Osteoblast (primary cell): ENCODE data around the gene OCA2. TPM values are rescaled to one million over a fixed set of nuclear protein-coding genes. Genes with fewer than 3 reads are reported as not detected.

Experiments used
- DNase-seq: peaks from one replicate; pipeline ENCODE4 v3.0.0; 2011; ENCODE audit warnings: low spot score, mixed read lengths; ENCODE audit not compliant: insufficient read length; ENCODE audit errors: missing footprints
- H2AFZ ChIP-seq: 2 replicates; pipeline ENCODE4 v1.6.0; 2011; ENCODE audit warnings: mild to moderate bottlenecking, low read length
- H3K27ac ChIP-seq: 2 replicates; pipeline ENCODE4 v1.5.1; 2011; ENCODE audit warnings: mild to moderate bottlenecking, low read depth, low read length, moderate library complexity
- H3K27me3 ChIP-seq: 2 replicates; pipeline ENCODE4 v1.6.0; 2012; ENCODE audit warnings: mild to moderate bottlenecking, control low read depth, inconsistent platforms, low read length, moderate library complexity; ENCODE audit not compliant: insufficient read depth
- H3K36me3 ChIP-seq: 2 replicates; pipeline ENCODE4 v1.5.1; 2011; ENCODE audit warnings: mild to moderate bottlenecking, low read length, control low read depth, moderate library complexity; ENCODE audit not compliant: insufficient read depth
- H3K4me1 ChIP-seq: 2 replicates; pipeline ENCODE4 v1.5.1; 2011; ENCODE audit warnings: mild to moderate bottlenecking, low read length, control low read depth, moderate library complexity; ENCODE audit not compliant: insufficient read depth
- H3K4me2 ChIP-seq: 2 replicates; pipeline ENCODE4 v1.6.0; 2011; ENCODE audit warnings: mild to moderate bottlenecking, low read length; ENCODE audit not compliant: insufficient read depth
- H3K4me3 ChIP-seq: fragments of 200-600 bp; sonication (generic); 3 replicates; pipeline ENCODE4 v1.5.1; 2012; ENCODE audit warnings: mild to moderate bottlenecking, low read length, inconsistent platforms; ENCODE audit not compliant: insufficient read depth
- H3K79me2 ChIP-seq: 2 replicates; pipeline ENCODE4 v1.6.0; 2012; ENCODE audit warnings: mild to moderate bottlenecking, low read length, control low read depth, inconsistent platforms; ENCODE audit not compliant: insufficient read depth
- H3K9me3 ChIP-seq: 2 replicates; pipeline ENCODE4 v1.5.1; 2011; ENCODE audit warnings: low read depth, low read length, control low read depth
- H4K20me1 ChIP-seq: 2 replicates; pipeline ENCODE4 v1.6.0; 2012; ENCODE audit warnings: mild to moderate bottlenecking, low read length, control low read depth; ENCODE audit not compliant: insufficient read depth
- CTCF ChIP-seq: IDR thresholded peaks from 2 replicates; pipeline ENCODE4 v1.5.1; 2011; ENCODE audit warnings: mild to moderate bottlenecking, low read depth, low read length, moderate library complexity; ENCODE audit errors: extremely low read depth
- total RNA-seq: library from RNA; depleted of rRNA; stranded (reverse); fragments of >200 nt; gene quantifications from 2 replicates; pipeline ENCODE4 v1.2.3, GENCODE V29; 2012

The OCA2 gene
- total RNA-seq, 1 donor: not detected

GRCh38 chr15:27731776-27732175 lies 367.3 kb downstream of the OCA2 start:
- Histone ChIP-seq H2AFZ (no peak overlapping the region), H3K36me3 (no peaks in the 10 kb centered on the region), H3K4me2 (no peak overlapping the region), H3K4me1 (no peaks in the 10 kb centered on the region), H3K27me3 (no peaks in the 10 kb centered on the region), H3K79me2 (no peaks in the 10 kb centered on the region), H3K27ac (no peak overlapping the region), H3K4me3 (no peak overlapping the region), H4K20me1 (no peaks in the 10 kb centered on the region), H3K9me3 (peaks cover 8% of the 10 kb centered on the region)
- no peak for DNase-seq
- no peak for TF ChIP-seq CTCF

DNA sequence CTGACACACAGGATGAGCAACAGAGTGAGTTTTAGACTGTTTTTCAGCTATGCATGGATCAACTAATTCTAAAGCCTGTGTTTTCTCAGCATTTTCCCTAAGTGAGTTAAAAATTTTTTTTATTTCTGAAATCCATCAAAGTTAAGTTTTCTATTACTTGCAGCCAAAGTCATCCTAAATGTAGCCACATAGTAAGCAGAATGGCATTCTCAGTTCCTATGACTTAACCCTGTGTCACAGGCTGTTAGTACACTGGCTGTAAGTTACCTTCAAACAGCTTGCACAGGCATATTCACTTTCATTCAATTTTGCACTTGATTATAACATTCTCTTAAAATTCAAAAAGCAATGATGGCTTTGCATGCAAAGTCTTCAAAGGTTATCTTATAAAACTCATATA lies 368.2 kb downstream of the OCA2 start:
- Histone ChIP-seq H3K4me1 (no peaks in the 10 kb centered on the region), H3K9me3 (peaks cover 8% of the 10 kb centered on the region), H3K36me3 (no peaks in the 10 kb centered on the region), H3K27ac (no peak overlapping the region), H3K4me2 (no peak overlapping the region), H4K20me1 (no peaks in the 10 kb centered on the region), H3K27me3 (no peaks in the 10 kb centered on the region), H3K4me3 (no peak overlapping the region), H3K79me2 (no peaks in the 10 kb centered on the region), H2AFZ (no peak overlapping the region)
- no peak for TF ChIP-seq CTCF
- DNase-seq: no peak

- Histone ChIP-seq H3K27me3 (peaks cover 2% of the 10 kb centered on the region), H4K20me1 (no peaks in the 10 kb centered on the region), H3K4me1 (no peaks in the 10 kb centered on the region), H3K4me3 (no peak overlapping the region), H3K36me3 (no peaks in the 10 kb centered on the region), H2AFZ (no peak overlapping the region), H3K9me3 (no peaks in the 10 kb centered on the region), H3K27ac (no peak overlapping the region), H3K4me2 (no peak overlapping the region), H3K79me2 (no peaks in the 10 kb centered on the region)
- DNase-seq: no peak
- TF ChIP-seq CTCF: no peak
Observed at GRCh38 chr15:27725731-27726130, 373.4 kb downstream of the OCA2 start.

DNA sequence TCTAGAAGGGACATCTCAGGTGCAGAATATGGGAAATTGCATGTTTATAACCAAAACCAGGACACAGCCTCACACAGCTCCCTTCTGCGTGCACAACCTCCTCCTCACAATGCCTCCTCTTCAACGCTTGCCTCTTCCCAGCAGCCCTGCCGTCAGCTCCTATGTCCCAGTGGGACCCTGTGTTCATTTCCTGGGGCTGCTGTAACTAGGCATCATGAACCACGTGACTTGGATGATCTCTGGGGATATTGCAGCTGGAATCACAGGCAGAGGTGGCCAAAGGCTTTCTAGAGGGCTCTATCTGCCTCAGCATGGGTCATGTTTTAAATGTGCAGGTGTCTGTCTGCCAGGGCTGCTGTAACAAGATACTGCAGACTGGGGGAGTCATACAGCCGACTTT lies 375.3 kb downstream of the OCA2 start:
- peaks cover 2% of the 10 kb centered on the region for H3K27me3 ChIP-seq
- H4K20me1 ChIP-seq: no peaks in the 10 kb centered on the region
- H3K9me3 ChIP-seq: no peaks in the 10 kb centered on the region
- DNase-seq: no peak
- no peaks in the 10 kb centered on the region for H3K79me2 ChIP-seq
- peaks cover 2% of the 10 kb centered on the region for H3K4me1 ChIP-seq
- no peak for TF ChIP-seq CTCF
- H3K4me2 ChIP-seq: no peak overlapping the region
- H2AFZ ChIP-seq: no peak overlapping the region
- no peak overlapping the region for H3K27ac ChIP-seq
- no peak overlapping the region for H3K4me3 ChIP-seq
- no peaks in the 10 kb centered on the region for H3K36me3 ChIP-seq
